A673 (cell line): ENCODE data around the gene SEMA6A. TPM values are rescaled to one million over a fixed set of nuclear protein-coding genes. Genes with fewer than 3 reads are reported as not detected.

Experiments
- BruUV-seq: library from RNA; stranded (reverse); fragments of 400-500 nt; replicated peaks from 2 replicates; lab custom pipeline; 2021; lab: Mats Ljungman, UMichigan
- CTCF ChIA-PET: fragments of 300-600 bp; sonication (Branson Sonifier 250); formaldehyde crosslinking; loops from one replicate; lab custom pipeline; 2022; ENCODE audit warnings: antibody characterized with exemption; lab: Charles Lee
- POLR2A ChIA-PET: fragments of 300-600 bp; sonication (Branson Sonifier 250); formaldehyde crosslinking; loops from one replicate; lab custom pipeline; 2022; ENCODE audit warnings: antibody characterized with exemption; ENCODE audit not compliant: low non-redundant PET; lab: Charles Lee
- DNase-seq: peaks from one replicate; pipeline ENCODE4 v3.0.0-alpha.2; 2015; ENCODE audit warnings: low spot score
- H3K27ac ChIP-seq: fragments of 200-600 bp; sonication (generic); 2 replicates; pipeline ENCODE4 v1.5.1; 2016; ENCODE audit warnings: mixed run types, low read depth, mild to moderate bottlenecking, mixed read lengths, antibody characterized with exemption, low read length; ENCODE audit not compliant: poor library complexity, severe bottlenecking
- H3K27me3 ChIP-seq: fragments of 200-600 bp; sonication (generic); replicated peaks from 2 replicates; pipeline ENCODE4 v1.6.1; 2017; ENCODE audit warnings: mixed run types, low read depth, mild to moderate bottlenecking, mixed read lengths, antibody characterized with exemption, low read length; ENCODE audit not compliant: insufficient read depth, poor library complexity
- H3K36me3 ChIP-seq: fragments of 200-600 bp; sonication (generic); 2 replicates; pipeline ENCODE4 v1.6.1; 2016; ENCODE audit warnings: mixed run types, mild to moderate bottlenecking, mixed read lengths, antibody characterized with exemption, low read length; ENCODE audit not compliant: insufficient read depth, poor library complexity, severe bottlenecking
- H3K4me1 ChIP-seq: fragments of 200-600 bp; sonication (generic); 2 replicates; pipeline ENCODE4 v1.6.1; 2017; ENCODE audit warnings: mixed run types, mild to moderate bottlenecking, mixed read lengths, antibody characterized with exemption, low read length; ENCODE audit not compliant: insufficient read depth, poor library complexity, severe bottlenecking
- H3K4me3 ChIP-seq: fragments of 200-600 bp; sonication (generic); 2 replicates; pipeline ENCODE4 v1.5.1; 2016; ENCODE audit warnings: low read depth, mixed run types, mild to moderate bottlenecking, mixed read lengths, low read length; ENCODE audit not compliant: poor library complexity, severe bottlenecking
- H3K9me3 ChIP-seq: fragments of 200-600 bp; sonication (generic); 2 replicates; pipeline ENCODE4 v1.6.1; 2016; ENCODE audit warnings: mixed run types, low read depth, mild to moderate bottlenecking, mixed read lengths, antibody characterized with exemption, low read length; ENCODE audit not compliant: poor library complexity, severe bottlenecking
- EZH2 ChIP-seq: fragments of 200-600 bp; sonication (generic); IDR thresholded peaks from 2 replicates; pipeline ENCODE4 v1.6.1; 2017; ENCODE audit warnings: borderline replicate concordance, low read depth, mild to moderate bottlenecking, mixed read lengths, antibody characterized with exemption, low read length; ENCODE audit not compliant: poor library complexity, severe bottlenecking
- intact Hi-C: fragments of 100-400 bp; cut with micrococcal nuclease; formaldehyde crosslinking; loops from one replicate; pipeline ENCODE4 v1.10.0; 2022; ENCODE audit not compliant: unreplicated experiment
- total RNA-seq: library from RNA; stranded (reverse); gene quantifications from 2 replicates; pipeline ENCODE4 v1.2.3, GENCODE V29; 2021
- TF ChIP-seq, protein P1 (sequence below): fragments of 300-800, 200-600 bp; sonication (generic); conservative IDR thresholded peaks from 2 replicates; pipeline ENCODE4 v1.5.1; 2017; ENCODE audit warnings: low read depth, mild to moderate bottlenecking, antibody characterized with exemption, low read length, moderate library complexity, mixed read lengths

Gene SEMA6A
- total RNA-seq, 1 experiment from 2014 or later: 10.6 TPM

DNA sequence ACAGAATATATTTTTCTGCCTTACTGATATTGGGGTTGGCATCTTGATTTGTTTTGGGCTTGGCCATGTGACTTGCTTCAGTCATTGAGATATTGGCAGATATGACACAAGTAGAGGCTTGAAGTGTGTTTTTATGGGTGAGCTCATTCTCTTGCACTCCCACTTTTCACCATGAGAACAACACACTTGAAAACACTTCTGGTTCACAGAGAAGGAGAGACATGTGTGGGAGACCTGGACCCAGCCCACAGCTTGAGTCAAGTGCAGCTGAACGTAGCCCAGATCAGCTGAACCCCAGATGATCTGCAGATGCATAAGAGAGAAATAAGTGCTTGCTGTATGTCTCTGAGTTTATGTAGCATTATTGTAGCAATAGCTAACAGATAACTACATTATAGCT lies 155.4 kb downstream of the SEMA6A start:
- ChIA-PET CTCF (no interaction called here), POLR2A (no interaction called here)
- no peaks in the 10 kb centered on the region for H3K4me1 ChIP-seq
- intact Hi-C loops: no loop called here
- no peaks in the 10 kb centered on the region for H3K36me3 ChIP-seq
- no peak overlapping the region for H3K4me3 ChIP-seq
- no peaks in the 10 kb centered on the region for H3K9me3 ChIP-seq
- no TSS peak for BruUV-seq
- no peaks in the 10 kb centered on the region for H3K27me3 ChIP-seq
- no peak for TF ChIP-seq EZH2
- TF ChIP-seq, protein P1, sequence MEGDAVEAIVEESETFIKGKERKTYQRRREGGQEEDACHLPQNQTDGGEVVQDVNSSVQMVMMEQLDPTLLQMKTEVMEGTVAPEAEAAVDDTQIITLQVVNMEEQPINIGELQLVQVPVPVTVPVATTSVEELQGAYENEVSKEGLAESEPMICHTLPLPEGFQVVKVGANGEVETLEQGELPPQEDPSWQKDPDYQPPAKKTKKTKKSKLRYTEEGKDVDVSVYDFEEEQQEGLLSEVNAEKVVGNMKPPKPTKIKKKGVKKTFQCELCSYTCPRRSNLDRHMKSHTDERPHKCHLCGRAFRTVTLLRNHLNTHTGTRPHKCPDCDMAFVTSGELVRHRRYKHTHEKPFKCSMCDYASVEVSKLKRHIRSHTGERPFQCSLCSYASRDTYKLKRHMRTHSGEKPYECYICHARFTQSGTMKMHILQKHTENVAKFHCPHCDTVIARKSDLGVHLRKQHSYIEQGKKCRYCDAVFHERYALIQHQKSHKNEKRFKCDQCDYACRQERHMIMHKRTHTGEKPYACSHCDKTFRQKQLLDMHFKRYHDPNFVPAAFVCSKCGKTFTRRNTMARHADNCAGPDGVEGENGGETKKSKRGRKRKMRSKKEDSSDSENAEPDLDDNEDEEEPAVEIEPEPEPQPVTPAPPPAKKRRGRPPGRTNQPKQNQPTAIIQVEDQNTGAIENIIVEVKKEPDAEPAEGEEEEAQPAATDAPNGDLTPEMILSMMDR: no peak
- H3K27ac ChIP-seq: no peak overlapping the region
- no peak for DNase-seq

DNA sequence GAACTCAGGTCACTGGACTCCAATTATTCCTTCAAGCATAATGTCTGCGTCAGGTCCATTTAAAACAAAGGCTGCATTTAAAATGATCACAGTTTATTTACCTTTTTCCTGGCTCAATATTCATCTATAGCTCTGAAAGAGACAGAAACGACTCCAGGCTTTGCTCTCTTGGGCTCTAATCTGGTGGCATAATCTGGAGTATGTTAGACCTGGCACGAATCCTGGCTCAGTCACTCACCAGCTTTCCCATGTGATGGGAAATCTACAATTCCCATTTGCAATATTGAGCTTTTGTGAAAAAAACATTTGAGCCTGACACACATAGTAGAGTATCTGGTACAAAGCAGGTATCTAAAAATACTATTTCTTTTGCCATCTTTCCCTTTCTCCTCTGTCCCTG lies 155.8 kb downstream of the SEMA6A start:
- Histone ChIP-seq H3K36me3 (no peaks in the 10 kb centered on the region), H3K4me1 (no peaks in the 10 kb centered on the region), H3K4me3 (no peak overlapping the region), H3K27ac (no peak overlapping the region), H3K27me3 (no peaks in the 10 kb centered on the region), H3K9me3 (no peaks in the 10 kb centered on the region)
- CTCF ChIA-PET: no interaction called here
- POLR2A ChIA-PET: no interaction called here
- no peak for DNase-seq
- TF ChIP-seq, protein P1: no peak
- BruUV-seq: no TSS peak
- intact Hi-C loops: no loop called here

DNA sequence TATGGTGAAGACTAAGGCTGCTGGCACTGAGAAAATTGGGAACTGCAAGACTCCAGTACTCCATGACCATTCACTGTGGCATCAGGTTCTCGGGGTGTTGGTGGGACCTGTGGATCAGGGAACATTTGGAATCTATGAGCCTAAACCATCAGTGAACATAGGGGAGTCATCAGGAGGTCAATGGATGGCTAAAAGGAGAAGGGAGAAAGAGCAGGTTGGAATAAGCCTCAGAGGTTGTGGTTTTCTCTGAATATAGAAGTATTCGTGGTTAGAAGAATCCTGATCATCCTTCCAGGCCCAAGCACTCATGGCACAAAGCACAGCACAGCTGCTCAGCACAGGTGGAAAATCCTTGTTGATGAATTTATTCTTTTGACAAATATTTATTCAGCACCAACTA lies 156.6 kb downstream of the SEMA6A start:
- BruUV-seq: no TSS peak
- intact Hi-C loops: no loop called here
- no peak for DNase-seq
- no peaks in the 10 kb centered on the region for H3K36me3 ChIP-seq
- TF ChIP-seq EZH2: no peak
- TF ChIP-seq, protein P1: no peak
- POLR2A ChIA-PET: no interaction called here
- H3K9me3 ChIP-seq: no peaks in the 10 kb centered on the region
- H3K4me3 ChIP-seq: no peak overlapping the region
- H3K27ac ChIP-seq: no peak overlapping the region
- no peaks in the 10 kb centered on the region for H3K27me3 ChIP-seq
- CTCF ChIA-PET: no interaction called here
- no peaks in the 10 kb centered on the region for H3K4me1 ChIP-seq
